ENCODE results near the gene CCDC107.

GRCh38 chr9:35661756-35662350, 3.8 kb downstream of the CCDC107 start:
- TF ChIP-seq POLR2A (IDR thresholded peaks at IDR 0.05; ENCODE audit: insufficient read depth in 1 of 2, low read depth in 2 of 2, low read length in 2 of 2) (no peak), MAX (IDR thresholded peaks at IDR 0.05) (no peak), NPAS2 (CRISPR knock-in tag; IDR thresholded peaks at IDR 0.05; ENCODE audit: borderline replicate concordance) (no peak), ZNF609 (CRISPR knock-in tag; IDR thresholded peaks at IDR 0.05; ENCODE audit: borderline replicate concordance) (no peak), ATF6 (CRISPR knock-in tag; conservative IDR thresholded peaks at IDR 0.05) (no peak), CTCF (CRISPR knock-in tag; IDR thresholded peaks at IDR 0.05) (no peak), HIVEP1 (CRISPR knock-in tag; IDR thresholded peaks at IDR 0.05) (no peak), NFRKB (IDR thresholded peaks at IDR 0.05) (no peak), SIN3A (IDR thresholded peaks at IDR 0.05; ENCODE audit: borderline replicate concordance, low read depth, low read length) (no peak)
